Upper lobe of left lung (tissue), 4 donors: ENCODE results near the gene NXPH3.

Experiments
- EP300 ChIP-seq, 4 donors: sonication (generic); formaldehyde crosslinking; IDR thresholded peaks; one replicate each; pipeline ENCODE4 v1.5.1; 2017; ENCODE audit warnings: antibody characterized with exemption in 4 of 4, control low read depth in 2 of 4
- POLR2A ChIP-seq, 4 donors: fragments of 450-650 bp; IDR thresholded peaks; one replicate each; pipeline ENCODE4 v1.5.1; 2016 to 2017; ENCODE audit warnings: antibody characterized with exemption in 4 of 4, mild to moderate bottlenecking in 2 of 4
- POLR2AphosphoS5 ChIP-seq, 2 donors: sonication (generic); formaldehyde crosslinking; IDR thresholded peaks; one replicate each; pipeline ENCODE4 v1.5.1; 2017; ENCODE audit warnings: antibody characterized with exemption in 2 of 2
- TF ChIP-seq, protein P1 (sequence below), 6 experiments: fragments of 450-650 bp in 4 of 6; fragments of 200-600 bp in 2 of 6; sonication (generic) in 2 of 6; IDR thresholded peaks; one replicate each; pipeline ENCODE4 v1.5.1; 2016 to 2019; ENCODE audit warnings: antibody characterized with exemption in 6 of 6

GRCh38 chr17:49631496-49631895, 55.8 kb downstream of the NXPH3 start:
- TF ChIP-seq POLR2A (IDR thresholded peaks at IDR 0.05): no peak
- TF ChIP-seq, protein P1, sequence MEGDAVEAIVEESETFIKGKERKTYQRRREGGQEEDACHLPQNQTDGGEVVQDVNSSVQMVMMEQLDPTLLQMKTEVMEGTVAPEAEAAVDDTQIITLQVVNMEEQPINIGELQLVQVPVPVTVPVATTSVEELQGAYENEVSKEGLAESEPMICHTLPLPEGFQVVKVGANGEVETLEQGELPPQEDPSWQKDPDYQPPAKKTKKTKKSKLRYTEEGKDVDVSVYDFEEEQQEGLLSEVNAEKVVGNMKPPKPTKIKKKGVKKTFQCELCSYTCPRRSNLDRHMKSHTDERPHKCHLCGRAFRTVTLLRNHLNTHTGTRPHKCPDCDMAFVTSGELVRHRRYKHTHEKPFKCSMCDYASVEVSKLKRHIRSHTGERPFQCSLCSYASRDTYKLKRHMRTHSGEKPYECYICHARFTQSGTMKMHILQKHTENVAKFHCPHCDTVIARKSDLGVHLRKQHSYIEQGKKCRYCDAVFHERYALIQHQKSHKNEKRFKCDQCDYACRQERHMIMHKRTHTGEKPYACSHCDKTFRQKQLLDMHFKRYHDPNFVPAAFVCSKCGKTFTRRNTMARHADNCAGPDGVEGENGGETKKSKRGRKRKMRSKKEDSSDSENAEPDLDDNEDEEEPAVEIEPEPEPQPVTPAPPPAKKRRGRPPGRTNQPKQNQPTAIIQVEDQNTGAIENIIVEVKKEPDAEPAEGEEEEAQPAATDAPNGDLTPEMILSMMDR (IDR thresholded peaks at IDR 0.05): no peak
- no peak for TF ChIP-seq EP300 (IDR thresholded peaks at IDR 0.05)
- no peak for TF ChIP-seq POLR2AphosphoS5 (IDR thresholded peaks at IDR 0.05)
